HEK293 (cell line): ENCODE data around the gene EXTL1.

ENCODE experiments used
- ZNF658 ChIP-seq: fragments of 450-650 bp; formaldehyde crosslinking; IDR thresholded peaks from 2 replicates; pipeline ENCODE4; 2016; ENCODE audit warnings: missing biosample characterization, missing genetic modification characterization
- TF ChIP-seq, protein P1 (sequence below): fragments of 450-650 bp; formaldehyde crosslinking; IDR thresholded peaks from 2 replicates; pipeline ENCODE4 v1.5.1; 2016; ENCODE audit warnings: missing biosample characterization, missing genetic modification characterization

- TF ChIP-seq, protein P1, sequence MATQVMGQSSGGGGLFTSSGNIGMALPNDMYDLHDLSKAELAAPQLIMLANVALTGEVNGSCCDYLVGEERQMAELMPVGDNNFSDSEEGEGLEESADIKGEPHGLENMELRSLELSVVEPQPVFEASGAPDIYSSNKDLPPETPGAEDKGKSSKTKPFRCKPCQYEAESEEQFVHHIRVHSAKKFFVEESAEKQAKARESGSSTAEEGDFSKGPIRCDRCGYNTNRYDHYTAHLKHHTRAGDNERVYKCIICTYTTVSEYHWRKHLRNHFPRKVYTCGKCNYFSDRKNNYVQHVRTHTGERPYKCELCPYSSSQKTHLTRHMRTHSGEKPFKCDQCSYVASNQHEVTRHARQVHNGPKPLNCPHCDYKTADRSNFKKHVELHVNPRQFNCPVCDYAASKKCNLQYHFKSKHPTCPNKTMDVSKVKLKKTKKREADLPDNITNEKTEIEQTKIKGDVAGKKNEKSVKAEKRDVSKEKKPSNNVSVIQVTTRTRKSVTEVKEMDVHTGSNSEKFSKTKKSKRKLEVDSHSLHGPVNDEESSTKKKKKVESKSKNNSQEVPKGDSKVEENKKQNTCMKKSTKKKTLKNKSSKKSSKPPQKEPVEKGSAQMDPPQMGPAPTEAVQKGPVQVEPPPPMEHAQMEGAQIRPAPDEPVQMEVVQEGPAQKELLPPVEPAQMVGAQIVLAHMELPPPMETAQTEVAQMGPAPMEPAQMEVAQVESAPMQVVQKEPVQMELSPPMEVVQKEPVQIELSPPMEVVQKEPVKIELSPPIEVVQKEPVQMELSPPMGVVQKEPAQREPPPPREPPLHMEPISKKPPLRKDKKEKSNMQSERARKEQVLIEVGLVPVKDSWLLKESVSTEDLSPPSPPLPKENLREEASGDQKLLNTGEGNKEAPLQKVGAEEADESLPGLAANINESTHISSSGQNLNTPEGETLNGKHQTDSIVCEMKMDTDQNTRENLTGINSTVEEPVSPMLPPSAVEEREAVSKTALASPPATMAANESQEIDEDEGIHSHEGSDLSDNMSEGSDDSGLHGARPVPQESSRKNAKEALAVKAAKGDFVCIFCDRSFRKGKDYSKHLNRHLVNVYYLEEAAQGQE (tag by site-specific recombination): no peak
- TF ChIP-seq ZNF658 (tag by site-specific recombination): no peak
These were observed 61.6 kb downstream of the EXTL1 start for GRCh38 chr1:26083208-26083607.
